Peyer's patch (tissue), 4 donors: ENCODE measurements around the gene PAPOLB. TPM values are rescaled to one million over a fixed set of nuclear protein-coding genes. Genes with fewer than 3 reads are reported as not detected.

Experiments used
- DNase-seq, 3 donors: peaks; one replicate each; pipeline ENCODE4 v3.0.0-alpha.2; 2017 to 2019
- H3K27ac ChIP-seq, 4 donors: fragments of 200-600 bp; sonication (generic); one replicate each; pipeline ENCODE4 v1.5.1; 2016 to 2019
- H3K27me3 ChIP-seq, 2 donors: fragments of 200-600 bp; sonication (generic); one replicate each; pipeline ENCODE4 v1.5.1; 2019
- H3K36me3 ChIP-seq, 3 donors: fragments of 200-600 bp; sonication (generic); one replicate each; pipeline ENCODE4 v1.5.1; 2016 to 2019
- H3K4me1 ChIP-seq, 4 donors: fragments of 200-600 bp; sonication (generic); one replicate each; pipeline ENCODE4 v1.5.1; 2016 to 2019
- H3K4me3 ChIP-seq, 4 donors: fragments of 200-600 bp; sonication (generic); 1 replicate in 3 of 4; 2 replicates in 1 of 4; pipeline ENCODE4 v1.5.1; 2016 to 2019; ENCODE audit warnings: mild to moderate bottlenecking in 1 of 4
- H3K9me3 ChIP-seq, 4 donors: fragments of 200-600 bp; sonication (generic); one replicate each; pipeline ENCODE4 v1.5.1; 2016 to 2019; ENCODE audit warnings: mild to moderate bottlenecking in 1 of 4
- POLR2A ChIP-seq, 2 donors: fragments of 450-650 bp; IDR thresholded peaks; one replicate each; pipeline ENCODE4 v1.5.1; 2017; ENCODE audit warnings: antibody characterized with exemption in 2 of 2, mild to moderate bottlenecking in 2 of 2, moderate library complexity in 2 of 2
- total RNA-seq, 4 donors: library from RNA; depleted of rRNA; stranded (reverse); fragments of >200 nt; gene quantifications; one replicate each; pipeline ENCODE4 v1.1.0, GENCODE V29; 2016
- TF ChIP-seq, protein P1 (sequence below), 6 experiments: fragments of 450-650 bp in 4 of 6; fragments of 200-600 bp in 2 of 6; sonication (generic) in 1 of 6; IDR thresholded peaks; one replicate each; pipeline ENCODE4 v1.5.1; 2017 to 2019; ENCODE audit warnings: antibody characterized with exemption in 6 of 6, mild to moderate bottlenecking in 3 of 6, moderate library complexity in 1 of 6

The PAPOLB gene
- total RNA-seq, 4 donors from 2014 or later = not detected

DNA sequence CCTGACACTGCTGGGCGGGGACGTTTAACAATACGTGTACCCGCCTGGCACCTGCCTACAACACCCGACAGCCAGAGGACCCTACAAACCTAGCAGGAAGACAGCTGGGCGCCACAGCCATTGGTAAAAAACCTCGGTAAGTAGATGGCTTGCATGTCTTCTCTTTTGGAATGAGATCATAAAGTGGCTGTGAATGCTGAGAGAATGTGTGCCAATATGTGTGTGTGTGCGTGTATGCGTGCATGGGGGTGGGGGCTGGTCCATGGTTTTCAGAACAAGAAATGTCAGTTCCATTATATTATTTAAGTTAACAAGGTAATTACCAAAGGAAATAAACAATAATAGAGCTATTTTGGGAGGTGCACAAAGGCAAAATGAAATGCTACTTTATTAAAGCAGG, 39.2 kb downstream of the PAPOLB start:
- Histone ChIP-seq H3K4me1 (no peaks in the 10 kb centered on the region), H3K36me3 (no peaks in the 10 kb centered on the region), H3K9me3 (no peaks in the 10 kb centered on the region), H3K27me3 (no peaks in the 10 kb centered on the region), H3K4me3 (no peak overlapping the region), H3K27ac (no peak overlapping the region)
- TF ChIP-seq, protein P1, sequence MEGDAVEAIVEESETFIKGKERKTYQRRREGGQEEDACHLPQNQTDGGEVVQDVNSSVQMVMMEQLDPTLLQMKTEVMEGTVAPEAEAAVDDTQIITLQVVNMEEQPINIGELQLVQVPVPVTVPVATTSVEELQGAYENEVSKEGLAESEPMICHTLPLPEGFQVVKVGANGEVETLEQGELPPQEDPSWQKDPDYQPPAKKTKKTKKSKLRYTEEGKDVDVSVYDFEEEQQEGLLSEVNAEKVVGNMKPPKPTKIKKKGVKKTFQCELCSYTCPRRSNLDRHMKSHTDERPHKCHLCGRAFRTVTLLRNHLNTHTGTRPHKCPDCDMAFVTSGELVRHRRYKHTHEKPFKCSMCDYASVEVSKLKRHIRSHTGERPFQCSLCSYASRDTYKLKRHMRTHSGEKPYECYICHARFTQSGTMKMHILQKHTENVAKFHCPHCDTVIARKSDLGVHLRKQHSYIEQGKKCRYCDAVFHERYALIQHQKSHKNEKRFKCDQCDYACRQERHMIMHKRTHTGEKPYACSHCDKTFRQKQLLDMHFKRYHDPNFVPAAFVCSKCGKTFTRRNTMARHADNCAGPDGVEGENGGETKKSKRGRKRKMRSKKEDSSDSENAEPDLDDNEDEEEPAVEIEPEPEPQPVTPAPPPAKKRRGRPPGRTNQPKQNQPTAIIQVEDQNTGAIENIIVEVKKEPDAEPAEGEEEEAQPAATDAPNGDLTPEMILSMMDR (IDR thresholded peaks at IDR 0.05) = no peak
- no peak for DNase-seq

DNA sequence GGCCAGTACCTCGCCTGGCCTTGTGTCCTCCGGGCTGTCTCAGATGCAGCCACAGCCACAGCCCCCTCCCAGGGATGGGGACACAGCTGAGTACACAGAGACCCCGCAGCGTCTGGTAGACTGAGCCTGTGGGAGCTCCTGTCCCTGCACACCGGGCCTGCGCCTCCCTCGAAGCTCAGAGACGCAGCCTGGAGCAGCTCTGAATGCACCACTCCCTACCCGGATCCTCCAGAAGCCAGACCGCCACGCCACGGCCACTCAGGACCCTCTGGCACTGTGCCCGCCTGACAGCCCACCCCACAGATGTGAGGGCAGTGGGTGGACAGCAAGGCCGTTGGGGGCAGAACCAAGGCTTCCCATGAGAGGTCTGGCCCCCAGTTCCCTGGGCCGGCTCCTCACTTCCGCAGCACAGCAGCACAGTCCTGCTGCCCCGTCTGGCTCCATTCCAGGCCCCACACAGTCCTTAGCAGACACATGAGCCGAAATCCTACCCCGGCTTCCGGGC, 40.8 kb downstream of the PAPOLB start:
- peak in 1 of 3 donors; percentile 45 for DNase-seq
- Histone ChIP-seq H3K36me3 (no peaks in the 10 kb centered on the region), H3K27me3 (no peaks in the 10 kb centered on the region), H3K27ac (no peak overlapping the region), H3K4me1 (no peaks in the 10 kb centered on the region), H3K4me3 (no peak overlapping the region), H3K9me3 (no peaks in the 10 kb centered on the region)
- TF ChIP-seq, protein P1 (IDR thresholded peaks at IDR 0.05) = no peak
- no peak for TF ChIP-seq POLR2A (IDR thresholded peaks at IDR 0.05)

DNA sequence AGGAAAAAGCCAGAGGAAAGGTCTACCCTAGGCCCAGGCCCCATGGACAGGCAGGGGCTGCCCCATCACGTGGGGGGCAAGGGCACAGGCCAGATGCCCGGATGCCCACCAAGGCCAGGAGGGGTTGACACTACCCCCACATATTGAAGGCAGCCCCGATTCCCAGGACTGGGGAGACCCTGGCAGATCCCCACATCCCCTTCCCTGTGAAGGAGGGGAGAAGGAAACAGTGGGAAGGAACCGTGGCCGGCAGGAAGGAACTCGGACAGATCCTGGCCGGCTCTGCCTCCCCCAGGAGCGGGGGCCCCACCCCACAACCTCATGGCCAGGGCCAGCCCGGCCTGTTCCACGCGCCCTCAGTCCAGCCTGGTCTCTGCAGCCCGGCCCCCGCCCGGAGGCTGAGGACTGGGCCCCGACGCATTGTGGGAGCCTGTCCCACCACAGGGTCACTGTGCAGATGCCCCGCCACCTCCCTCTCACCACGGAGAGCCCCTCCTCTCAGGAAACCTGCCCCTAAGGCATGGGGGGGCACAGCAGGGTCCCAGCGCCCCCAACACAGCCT, 41.3 kb downstream of the PAPOLB start:
- Histone ChIP-seq H3K36me3 (no peaks in the 10 kb centered on the region), H3K4me3 (no peak overlapping the region), H3K27me3 (no peaks in the 10 kb centered on the region), H3K27ac (no peak overlapping the region), H3K4me1 (no peaks in the 10 kb centered on the region), H3K9me3 (no peaks in the 10 kb centered on the region)
- DNase-seq = peak in 1 of 3 donors; percentile 44
- no peak for TF ChIP-seq POLR2A (IDR thresholded peaks at IDR 0.05)
- TF ChIP-seq, protein P1 (IDR thresholded peaks at IDR 0.05) = no peak

DNA sequence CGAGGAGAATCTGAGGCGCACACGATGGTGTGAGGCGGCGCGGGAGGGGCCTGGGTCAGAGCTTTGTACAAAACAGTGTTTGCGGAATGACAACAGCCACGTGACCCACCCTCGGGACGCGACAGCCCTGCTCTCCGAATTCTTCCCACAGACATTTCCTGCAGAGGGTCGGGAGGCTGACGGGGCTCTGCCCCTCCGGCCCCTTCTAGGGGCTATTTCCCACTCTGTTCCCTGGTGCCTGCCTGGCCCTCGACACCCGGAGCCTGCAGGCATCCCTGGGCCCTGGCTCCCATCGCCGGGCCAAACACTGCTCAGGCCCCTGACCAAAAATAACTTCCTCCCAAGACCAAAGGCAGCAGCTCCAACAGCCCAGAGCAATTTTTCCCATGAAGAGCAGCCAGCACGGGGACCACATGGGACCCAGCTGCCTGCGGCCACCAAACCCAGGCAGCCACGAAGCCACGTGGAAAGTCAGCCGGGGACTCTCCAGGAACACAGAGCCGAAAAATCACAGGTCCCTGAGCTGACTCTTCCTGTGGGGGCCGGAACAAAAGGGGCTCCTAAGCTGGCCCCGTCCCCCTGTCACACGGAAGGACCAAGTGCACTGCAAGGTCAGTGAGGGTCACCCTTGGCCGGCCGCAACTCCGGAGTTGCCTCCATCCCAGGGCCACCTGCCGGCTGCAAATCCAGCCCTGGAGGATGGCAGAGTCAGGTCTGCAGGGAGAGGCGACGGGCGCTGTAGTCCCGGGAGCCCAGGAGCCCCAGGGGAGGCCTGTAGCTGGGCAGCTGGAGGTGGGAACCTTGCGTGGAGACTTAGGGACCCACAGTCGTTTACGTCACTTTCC, 42.0 kb downstream of the PAPOLB start:
- H3K27me3 ChIP-seq = no peaks in the 10 kb centered on the region
- no peaks in the 10 kb centered on the region for H3K9me3 ChIP-seq
- no peak overlapping the region for H3K4me3 ChIP-seq
- no peaks in the 10 kb centered on the region for H3K4me1 ChIP-seq
- H3K36me3 ChIP-seq = no peaks in the 10 kb centered on the region
- TF ChIP-seq, protein P1 (IDR thresholded peaks at IDR 0.05) = no peak
- TF ChIP-seq POLR2A (IDR thresholded peaks at IDR 0.05) = no peak
- H3K27ac ChIP-seq = no peak overlapping the region
- no peak for DNase-seq

DNA sequence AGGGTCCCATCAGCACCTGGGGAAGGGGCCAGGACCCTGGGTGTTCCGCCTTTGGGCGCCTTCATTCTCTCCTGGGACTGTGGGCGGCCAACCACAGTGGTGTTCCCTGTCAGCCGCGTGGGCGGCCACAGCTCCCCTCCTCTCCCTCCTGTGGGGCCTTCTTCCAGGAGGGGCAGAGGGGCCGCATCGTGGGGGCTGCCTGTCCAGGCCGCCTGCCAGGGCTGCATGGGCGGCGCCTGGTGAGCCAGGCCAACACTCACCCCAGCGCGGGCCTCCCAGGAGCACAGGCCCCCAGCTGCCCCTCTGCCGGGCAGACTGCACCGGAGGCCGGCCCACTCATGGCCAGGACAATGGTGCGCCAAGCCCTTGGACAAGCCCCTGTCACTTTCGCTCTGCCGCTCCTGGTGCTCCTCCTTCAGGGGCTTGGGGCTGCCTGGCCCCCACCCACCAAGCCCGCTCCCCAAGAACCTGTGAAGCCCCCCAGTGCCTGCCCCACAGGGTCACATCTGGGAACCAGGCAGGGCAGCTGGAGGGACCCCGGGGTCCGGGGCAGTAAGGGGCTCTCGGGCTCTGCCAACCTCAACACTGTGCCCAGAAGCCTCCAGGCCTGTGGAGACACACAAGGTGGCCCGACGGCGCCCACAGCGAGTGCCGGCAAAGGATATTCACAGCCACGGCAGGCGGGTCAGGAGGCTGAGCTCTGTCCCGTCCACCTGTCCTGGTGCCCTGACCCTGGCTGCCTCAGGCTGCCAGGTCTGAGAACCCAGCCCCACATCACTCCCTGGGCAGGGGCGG, 43.6 kb downstream of the PAPOLB start:
- no peaks in the 10 kb centered on the region for H3K4me1 ChIP-seq
- no peak overlapping the region for H3K27ac ChIP-seq
- H3K36me3 ChIP-seq = no peaks in the 10 kb centered on the region
- no peaks in the 10 kb centered on the region for H3K9me3 ChIP-seq
- H3K27me3 ChIP-seq = no peaks in the 10 kb centered on the region
- DNase-seq = no peak
- TF ChIP-seq, protein P1 (IDR thresholded peaks at IDR 0.05) = no peak
- TF ChIP-seq POLR2A (IDR thresholded peaks at IDR 0.05) = no peak
- H3K4me3 ChIP-seq = no peak overlapping the region
